ENCODE measurements around the gene STK17B. TPM values are rescaled to one million over a fixed set of nuclear protein-coding genes. Genes with fewer than 3 reads are reported as not detected.

The STK17B gene
- polyA plus RNA-seq, 2 of the 4 experiments (the other 2 are of a cell fraction), result 4.0 to 9.2 TPM

DNA sequence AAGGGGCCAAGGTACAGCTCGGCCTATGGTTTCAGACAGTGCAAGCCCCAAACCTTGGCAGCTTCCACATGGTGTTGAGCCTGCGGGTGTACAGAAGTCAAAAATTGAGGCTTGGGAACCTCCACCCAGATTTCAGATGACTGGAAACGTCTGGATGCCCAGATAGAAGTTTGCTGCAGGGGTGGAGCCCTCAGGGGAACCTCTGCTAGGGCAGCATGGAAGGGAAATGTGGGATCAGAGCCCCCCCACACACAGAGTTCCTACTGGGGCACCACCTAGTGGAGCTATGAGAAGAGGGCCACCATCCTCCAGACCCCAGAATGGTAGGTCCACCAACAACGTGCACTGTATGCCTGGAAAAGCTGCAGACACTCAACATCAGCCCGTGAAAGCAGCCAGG lies 87.8 kb downstream of the STK17B start:
- 45% methylated on average over 5 of the region's 5 CpGs for WGBS (ENCODE audit: missing lambda C conversion rate)
- Histone ChIP-seq H3K27ac (no peak overlapping the region), H3K4me1 (no peaks in the 10 kb centered on the region; the same call in 2 of the 3 replicates), H3K4me2 (no peak overlapping the region), H3K4me3 (no peak overlapping the region), H3K9me3 (peaks cover 5% of the 10 kb centered on the region; the same call in 1 of the 3 replicates)
- CTCF ChIA-PET, result no interaction called here
- FAIRE-seq, result no peak
- DNase-seq (ENCODE audit: low read depth in 1 of 2, low spot score in 1 of 2), result no peak
- no peak for ATAC-seq
- POLR2A ChIA-PET, result no interaction called here
- TF ChIP-seq, protein P1, sequence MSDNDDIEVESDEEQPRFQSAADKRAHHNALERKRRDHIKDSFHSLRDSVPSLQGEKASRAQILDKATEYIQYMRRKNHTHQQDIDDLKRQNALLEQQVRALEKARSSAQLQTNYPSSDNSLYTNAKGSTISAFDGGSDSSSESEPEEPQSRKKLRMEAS (IDR thresholded peaks at IDR 0.05), result no peak
- TF ChIP-seq, protein P2, sequence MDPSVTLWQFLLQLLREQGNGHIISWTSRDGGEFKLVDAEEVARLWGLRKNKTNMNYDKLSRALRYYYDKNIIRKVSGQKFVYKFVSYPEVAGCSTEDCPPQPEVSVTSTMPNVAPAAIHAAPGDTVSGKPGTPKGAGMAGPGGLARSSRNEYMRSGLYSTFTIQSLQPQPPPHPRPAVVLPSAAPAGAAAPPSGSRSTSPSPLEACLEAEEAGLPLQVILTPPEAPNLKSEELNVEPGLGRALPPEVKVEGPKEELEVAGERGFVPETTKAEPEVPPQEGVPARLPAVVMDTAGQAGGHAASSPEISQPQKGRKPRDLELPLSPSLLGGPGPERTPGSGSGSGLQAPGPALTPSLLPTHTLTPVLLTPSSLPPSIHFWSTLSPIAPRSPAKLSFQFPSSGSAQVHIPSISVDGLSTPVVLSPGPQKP (IDR thresholded peaks at IDR 0.05; ENCODE audit: low read depth, low read length), result no peak
- TF ChIP-seq HOXB13 (CRISPR knock-in tag; IDR thresholded peaks at IDR 0.05; ENCODE audit: low read depth), result no peak
- no peak for TF ChIP-seq TFCP2L1 (CRISPR knock-in tag; IDR thresholded peaks at IDR 0.05)
- no peak for TF ChIP-seq TP53 (CRISPR knock-in tag; IDR thresholded peaks at IDR 0.05)

Other genes with a start within 250 kb of the STK17B start
- 1.5 and 1.7 TPM in 2 replicates for gene DNAH7, start 102.7 kb downstream of the STK17B start, polyA plus RNA-seq (2011; rRNA removed)
- 0.43 to 0.51 TPM (median 0.49 TPM) in 3 replicates for gene DNAH7, start 102.7 kb downstream of the STK17B start, polyA plus RNA-seq (2017; fragmentation: RNase III; extraction: RNeasy Plus Mini Kit Qiagen cat#74134 plus additional on column Dnase treatment)

All from A549 (cell line).